Measurements from ENCODE around the gene INVS.

Gene INVS

GRCh38 chr9:100285080-100285479 lies 186.0 kb downstream of the INVS start:
- Histone ChIP-seq H3K4me3 (ENCODE audit: low read length) (no peak overlapping the region), H3K4me1 (ENCODE audit: control insufficient read depth, low read depth, low read length) (no peaks in the 10 kb centered on the region), H3K36me3 (ENCODE audit: control insufficient read depth, low read depth, low read length) (no peaks in the 10 kb centered on the region), H3K9me3 (ENCODE audit: control insufficient read depth, low read depth, low read length) (no peaks in the 10 kb centered on the region), H3K27me3 (ENCODE audit: control insufficient read depth, insufficient read depth, low read length) (no peaks in the 10 kb centered on the region), H3K27ac (ENCODE audit: low read length) (no peak overlapping the region), H3K9ac (ENCODE audit: low read length) (no peak overlapping the region)

GRCh38 chr9:100285601-100286000 lies 186.6 kb downstream of the INVS start:
- no peaks in the 10 kb centered on the region for H3K9me3 ChIP-seq (ENCODE audit: control insufficient read depth, low read depth, low read length)
- no peaks in the 10 kb centered on the region for H3K4me1 ChIP-seq (ENCODE audit: control insufficient read depth, low read depth, low read length)
- H3K27ac ChIP-seq (ENCODE audit: low read length), result no peak overlapping the region
- H3K36me3 ChIP-seq (ENCODE audit: control insufficient read depth, low read depth, low read length), result no peaks in the 10 kb centered on the region
- no peaks in the 10 kb centered on the region for H3K27me3 ChIP-seq (ENCODE audit: control insufficient read depth, insufficient read depth, low read length)
- no peak overlapping the region for H3K9ac ChIP-seq (ENCODE audit: low read length)
- no peak overlapping the region for H3K4me3 ChIP-seq (ENCODE audit: low read length)

DNA sequence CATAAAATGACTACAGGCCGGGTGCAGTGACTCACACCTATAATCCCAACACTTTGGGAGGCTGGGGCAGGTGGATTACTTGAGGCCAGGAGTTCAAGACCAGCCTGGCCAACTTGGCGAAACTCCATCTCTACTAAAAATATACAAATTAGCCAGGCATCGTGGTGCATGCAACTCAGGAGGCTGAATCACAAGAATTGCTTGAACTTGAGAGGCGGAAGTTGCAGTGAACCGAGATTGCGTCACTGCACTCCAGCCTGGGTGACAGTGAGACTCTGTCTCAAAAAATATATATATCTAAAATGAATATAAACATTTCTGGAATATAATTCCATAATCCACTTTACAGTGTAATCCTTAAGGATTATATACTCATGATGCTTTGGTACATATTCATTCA lies 187.2 kb downstream of the INVS start:
- no peaks in the 10 kb centered on the region for H3K27me3 ChIP-seq (ENCODE audit: control insufficient read depth, insufficient read depth, low read length)
- no peaks in the 10 kb centered on the region for H3K4me1 ChIP-seq (ENCODE audit: control insufficient read depth, low read depth, low read length)
- H3K36me3 ChIP-seq (ENCODE audit: control insufficient read depth, low read depth, low read length), result no peaks in the 10 kb centered on the region
- H3K27ac ChIP-seq (ENCODE audit: low read length), result no peak overlapping the region
- H3K9me3 ChIP-seq (ENCODE audit: control insufficient read depth, low read depth, low read length), result no peaks in the 10 kb centered on the region
- no peak overlapping the region for H3K4me3 ChIP-seq (ENCODE audit: low read length)
- no peak overlapping the region for H3K9ac ChIP-seq (ENCODE audit: low read length)

- Histone ChIP-seq H3K9ac (ENCODE audit: low read length) (no peak overlapping the region), H3K4me3 (ENCODE audit: low read length) (no peak overlapping the region), H3K27me3 (ENCODE audit: control insufficient read depth, insufficient read depth, low read length) (no peaks in the 10 kb centered on the region), H3K9me3 (ENCODE audit: control insufficient read depth, low read depth, low read length) (no peaks in the 10 kb centered on the region), H3K4me1 (ENCODE audit: control insufficient read depth, low read depth, low read length) (no peaks in the 10 kb centered on the region), H3K36me3 (ENCODE audit: control insufficient read depth, low read depth, low read length) (no peaks in the 10 kb centered on the region), H3K27ac (ENCODE audit: low read length) (no peak overlapping the region)
Observed at GRCh38 chr9:100287186-100287585, 188.1 kb downstream of the INVS start.

- Histone ChIP-seq H3K9me3 (ENCODE audit: control insufficient read depth, low read depth, low read length) (no peaks in the 10 kb centered on the region), H3K9ac (ENCODE audit: low read length) (no peak overlapping the region), H3K4me3 (ENCODE audit: low read length) (no peak overlapping the region), H3K4me1 (ENCODE audit: control insufficient read depth, low read depth, low read length) (no peaks in the 10 kb centered on the region), H3K27me3 (ENCODE audit: control insufficient read depth, insufficient read depth, low read length) (no peaks in the 10 kb centered on the region), H3K36me3 (ENCODE audit: control insufficient read depth, low read depth, low read length) (no peaks in the 10 kb centered on the region), H3K27ac (ENCODE audit: low read length) (no peak overlapping the region)
Observed at GRCh38 chr9:100290714-100291113, 191.7 kb downstream of the INVS start.

- Histone ChIP-seq H3K4me1 (ENCODE audit: control insufficient read depth, low read depth, low read length) (no peaks in the 10 kb centered on the region), H3K9me3 (ENCODE audit: control insufficient read depth, low read depth, low read length) (no peaks in the 10 kb centered on the region), H3K27ac (ENCODE audit: low read length) (no peak overlapping the region), H3K36me3 (ENCODE audit: control insufficient read depth, low read depth, low read length) (no peaks in the 10 kb centered on the region), H3K9ac (ENCODE audit: low read length) (no peak overlapping the region), H3K4me3 (ENCODE audit: low read length) (no peak overlapping the region), H3K27me3 (ENCODE audit: control insufficient read depth, insufficient read depth, low read length) (no peaks in the 10 kb centered on the region)
Observed at GRCh38 chr9:100292414-100292813, 193.4 kb downstream of the INVS start.

DNA sequence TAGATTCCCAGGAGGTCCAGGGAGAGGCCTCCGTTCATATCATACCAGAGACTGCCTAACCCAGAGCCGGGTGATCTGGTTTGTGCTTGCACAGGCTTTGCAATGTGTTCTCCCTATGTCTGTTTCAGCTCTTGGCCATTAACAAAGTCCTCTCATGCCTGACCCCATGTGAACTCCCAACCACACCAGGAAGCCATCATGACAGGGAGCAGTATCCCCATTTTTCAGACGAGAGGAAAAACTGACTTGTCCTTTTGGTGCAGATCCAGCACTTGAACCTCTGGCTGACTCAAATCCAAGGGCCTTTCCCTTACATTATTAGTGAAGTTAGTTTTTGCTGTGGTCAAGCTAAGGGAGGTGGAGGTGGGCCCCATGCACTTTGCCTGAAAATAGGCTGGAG lies 195.3 kb downstream of the INVS start:
- Histone ChIP-seq H3K9ac (ENCODE audit: low read length) (no peak overlapping the region), H3K27me3 (ENCODE audit: control insufficient read depth, insufficient read depth, low read length) (no peaks in the 10 kb centered on the region), H3K4me1 (ENCODE audit: control insufficient read depth, low read depth, low read length) (no peaks in the 10 kb centered on the region), H3K9me3 (ENCODE audit: control insufficient read depth, low read depth, low read length) (no peaks in the 10 kb centered on the region), H3K36me3 (ENCODE audit: control insufficient read depth, low read depth, low read length) (peaks cover 7% of the 10 kb centered on the region), H3K27ac (ENCODE audit: low read length) (no peak overlapping the region), H3K4me3 (ENCODE audit: low read length) (no peak overlapping the region)

DNA sequence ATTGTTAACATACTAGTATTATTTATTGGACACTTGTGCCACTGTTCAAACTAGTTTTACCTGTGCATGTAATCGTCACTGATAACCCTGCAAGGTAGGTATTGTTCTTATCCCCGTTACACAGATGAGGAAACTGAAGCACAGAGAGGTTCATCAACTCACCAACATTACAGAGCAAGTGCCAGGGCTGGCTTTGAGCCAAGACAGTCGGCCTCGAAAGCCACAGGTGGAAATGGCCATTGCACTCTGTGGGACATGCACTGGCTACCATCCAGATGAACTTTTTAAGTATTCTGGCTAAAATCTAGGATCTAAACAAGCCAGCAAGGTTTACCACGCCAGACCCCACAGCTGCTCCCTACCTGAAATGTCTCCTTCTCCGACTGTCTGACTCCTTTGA lies 195.8 kb downstream of the INVS start:
- Histone ChIP-seq H3K36me3 (ENCODE audit: control insufficient read depth, low read depth, low read length) (peaks cover 12% of the 10 kb centered on the region), H3K27ac (ENCODE audit: low read length) (no peak overlapping the region), H3K9ac (ENCODE audit: low read length) (no peak overlapping the region), H3K9me3 (ENCODE audit: control insufficient read depth, low read depth, low read length) (no peaks in the 10 kb centered on the region), H3K27me3 (ENCODE audit: control insufficient read depth, insufficient read depth, low read length) (no peaks in the 10 kb centered on the region), H3K4me3 (ENCODE audit: low read length) (no peak overlapping the region), H3K4me1 (ENCODE audit: control insufficient read depth, low read depth, low read length) (no peaks in the 10 kb centered on the region)

DNA sequence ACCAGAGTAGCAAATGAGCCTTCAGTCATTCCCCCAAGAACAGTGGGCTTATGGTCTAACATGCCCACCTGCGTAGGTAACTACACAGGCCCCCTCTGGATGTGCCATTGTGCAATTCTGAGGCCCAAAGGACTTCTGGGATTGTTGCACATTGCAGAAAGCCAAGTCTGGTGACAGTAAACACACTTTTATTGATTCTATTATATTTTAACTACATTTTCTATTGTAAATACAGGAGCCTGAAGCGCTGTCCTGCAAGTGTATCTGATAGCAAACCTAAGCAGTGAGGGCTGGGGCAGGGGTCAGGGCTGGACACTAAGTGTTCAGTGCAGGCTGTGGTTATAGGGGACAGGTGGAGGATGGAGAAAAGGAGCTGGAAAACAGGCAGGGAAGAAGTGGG lies 196.2 kb downstream of the INVS start:
- Histone ChIP-seq H3K9ac (ENCODE audit: low read length) (no peak overlapping the region), H3K27ac (ENCODE audit: low read length) (no peak overlapping the region), H3K9me3 (ENCODE audit: control insufficient read depth, low read depth, low read length) (no peaks in the 10 kb centered on the region), H3K4me3 (ENCODE audit: low read length) (no peak overlapping the region), H3K27me3 (ENCODE audit: control insufficient read depth, insufficient read depth, low read length) (no peaks in the 10 kb centered on the region), H3K4me1 (ENCODE audit: control insufficient read depth, low read depth, low read length) (no peaks in the 10 kb centered on the region), H3K36me3 (ENCODE audit: control insufficient read depth, low read depth, low read length) (peaks cover 16% of the 10 kb centered on the region)

- no peak overlapping the region for H3K27ac ChIP-seq (ENCODE audit: low read length)
- no peaks in the 10 kb centered on the region for H3K4me1 ChIP-seq (ENCODE audit: control insufficient read depth, low read depth, low read length)
- H3K36me3 ChIP-seq (ENCODE audit: control insufficient read depth, low read depth, low read length), result peaks cover 26% of the 10 kb centered on the region
- no peaks in the 10 kb centered on the region for H3K9me3 ChIP-seq (ENCODE audit: control insufficient read depth, low read depth, low read length)
- H3K9ac ChIP-seq (ENCODE audit: low read length), result no peak overlapping the region
- no peak overlapping the region for H3K4me3 ChIP-seq (ENCODE audit: low read length)
- no peaks in the 10 kb centered on the region for H3K27me3 ChIP-seq (ENCODE audit: control insufficient read depth, insufficient read depth, low read length)
Observed at GRCh38 chr9:100296407-100296806, 197.4 kb downstream of the INVS start.

DNA sequence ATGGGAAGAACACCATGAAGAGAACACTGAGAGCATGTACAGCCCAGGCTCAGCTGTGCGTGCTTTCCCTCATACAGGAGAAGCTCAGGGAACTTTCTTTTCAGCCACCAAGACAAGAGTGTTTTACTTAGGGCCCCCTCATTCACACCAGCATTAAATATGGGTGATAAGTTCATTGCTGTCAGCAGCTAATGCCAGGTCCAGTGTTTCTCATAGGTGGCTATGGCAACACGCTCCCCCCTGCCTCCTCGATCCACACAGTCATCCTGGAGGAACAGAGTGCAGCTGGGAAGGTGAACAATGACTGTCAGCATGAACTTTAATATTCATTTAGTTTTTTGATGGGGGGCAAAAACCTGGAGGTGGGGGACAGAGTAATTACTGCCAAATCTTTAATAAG lies 199.3 kb downstream of the INVS start:
- H3K4me1 ChIP-seq (ENCODE audit: control insufficient read depth, low read depth, low read length), result no peaks in the 10 kb centered on the region
- no peaks in the 10 kb centered on the region for H3K27me3 ChIP-seq (ENCODE audit: control insufficient read depth, insufficient read depth, low read length)
- no peak overlapping the region for H3K27ac ChIP-seq (ENCODE audit: low read length)
- H3K36me3 ChIP-seq (ENCODE audit: control insufficient read depth, low read depth, low read length), result peaks cover 46% of the 10 kb centered on the region
- no peak overlapping the region for H3K4me3 ChIP-seq (ENCODE audit: low read length)
- no peaks in the 10 kb centered on the region for H3K9me3 ChIP-seq (ENCODE audit: control insufficient read depth, low read depth, low read length)
- H3K9ac ChIP-seq (ENCODE audit: low read length), result no peak overlapping the region

- Histone ChIP-seq H3K27ac (ENCODE audit: low read length) (no peak overlapping the region), H3K9me3 (ENCODE audit: control insufficient read depth, low read depth, low read length) (no peaks in the 10 kb centered on the region), H3K4me1 (ENCODE audit: control insufficient read depth, low read depth, low read length) (no peaks in the 10 kb centered on the region), H3K36me3 (ENCODE audit: control insufficient read depth, low read depth, low read length) (peaks cover 71% of the 10 kb centered on the region), H3K9ac (ENCODE audit: low read length) (no peak overlapping the region), H3K27me3 (ENCODE audit: control insufficient read depth, insufficient read depth, low read length) (no peaks in the 10 kb centered on the region), H3K4me3 (ENCODE audit: low read length) (no peak overlapping the region)
Observed at GRCh38 chr9:100303747-100304146, 204.7 kb downstream of the INVS start.

Measured in iPS-18a (cell line).